ENCODE results near the gene ENTPD2. TPM values are rescaled to one million over a fixed set of nuclear protein-coding genes. Genes with fewer than 3 reads are reported as not detected.

ENTPD2 gene
- total RNA-seq, 1 experiment from 2014 or later = 31.5 TPM

GRCh38 chr9:137083394-137084004 lies 29.6 kb upstream of the ENTPD2 start:
- Mint-ChIP-seq H3K27ac (ENCODE audit: low read depth, unreplicated experiment) (peak overlapping the region; percentile 84), H3K27me3 (ENCODE audit: insufficient read depth, unreplicated experiment) (no peaks in the 10 kb centered on the region), H3K36me3 (ENCODE audit: insufficient read depth, unreplicated experiment) (no peaks in the 10 kb centered on the region), H3K4me1 (ENCODE audit: insufficient read depth, unreplicated experiment) (peaks cover 33% of the 10 kb centered on the region), H3K9me3 (ENCODE audit: unreplicated experiment) (no peaks in the 10 kb centered on the region), H3K4me3 (ENCODE audit: unreplicated experiment) (no peak overlapping the region)
- BruUV-seq (replicated peaks) = no TSS peak
- CTCF ChIA-PET = interaction anchor here (0.6 to 3.8 kb wide), 8 partner anchors 7 to 271 kb away, joined by 3 to 23 read pairs (median 4); partner anchors contain the start of gene ABCA2
- peak; percentile 96 for DNase-seq (ENCODE audit: unreplicated experiment)
- POLR2A ChIA-PET = interaction anchor here (0.6 to 1.9 kb wide), 10 partner anchors 12 to 157 kb away, joined by 3 to 10 read pairs (median 3); partner anchors contain the start of genes NPDC1, SAPCD2 and TUBB4B
- intact Hi-C loops (cut with micrococcal nuclease) = no loop called here
- TF ChIP-seq CTCF (IDR thresholded peaks at IDR 0.05; ENCODE audit: unreplicated experiment) = no peak

- Mint-ChIP-seq H3K27ac (ENCODE audit: low read depth, unreplicated experiment) (peak overlapping the region; percentile 84), H3K4me3 (ENCODE audit: unreplicated experiment) (no peak overlapping the region), H3K27me3 (ENCODE audit: insufficient read depth, unreplicated experiment) (no peaks in the 10 kb centered on the region), H3K4me1 (ENCODE audit: insufficient read depth, unreplicated experiment) (peaks cover 28% of the 10 kb centered on the region), H3K9me3 (ENCODE audit: unreplicated experiment) (no peaks in the 10 kb centered on the region), H3K36me3 (ENCODE audit: insufficient read depth, unreplicated experiment) (no peaks in the 10 kb centered on the region)
- ChIA-PET CTCF (interaction anchor here (0.7 to 3.8 kb wide), 5 partner anchors 16 to 245 kb away, joined by 3 to 23 read pairs (median 5); partner anchors contain the start of gene ABCA2), POLR2A (interaction anchor here (0.6 to 1.9 kb wide), 8 partner anchors 11 to 135 kb away, joined by 3 to 9 read pairs (median 3); partner anchors contain the start of genes NPDC1 and SAPCD2)
- intact Hi-C loops (cut with micrococcal nuclease) = no loop called here
- TF ChIP-seq CTCF (IDR thresholded peaks at IDR 0.05; ENCODE audit: unreplicated experiment) = no peak
- DNase-seq (ENCODE audit: unreplicated experiment) = no peak
- BruUV-seq (replicated peaks) = no TSS peak
These were observed 29.0 kb upstream of the ENTPD2 start for GRCh38 chr9:137082925-137083290.

- BruUV-seq (replicated peaks) = no TSS peak
- ChIA-PET CTCF (interaction anchor here (0.7 to 3.8 kb wide), 5 partner anchors 11 to 244 kb away, joined by 3 to 23 read pairs (median 5); partner anchors contain the start of genes ABCA2 and SAPCD2), POLR2A (interaction anchor here (0.5 to 1.9 kb wide), 3 partner anchors 11 to 14 kb away, joined by 3 to 9 read pairs (median 4); partner anchors contain the start of gene SAPCD2)
- Mint-ChIP-seq H3K4me3 (ENCODE audit: unreplicated experiment) (no peak overlapping the region), H3K27me3 (ENCODE audit: insufficient read depth, unreplicated experiment) (no peaks in the 10 kb centered on the region), H3K27ac (ENCODE audit: low read depth, unreplicated experiment) (no peak overlapping the region), H3K9me3 (ENCODE audit: unreplicated experiment) (no peaks in the 10 kb centered on the region), H3K36me3 (ENCODE audit: insufficient read depth, unreplicated experiment) (no peaks in the 10 kb centered on the region), H3K4me1 (ENCODE audit: insufficient read depth, unreplicated experiment) (peaks cover 23% of the 10 kb centered on the region)
- DNase-seq (ENCODE audit: unreplicated experiment) = no peak
- TF ChIP-seq CTCF (IDR thresholded peaks at IDR 0.05; ENCODE audit: unreplicated experiment) = no peak
- intact Hi-C loops (cut with micrococcal nuclease) = no loop called here
These were observed 28.5 kb upstream of the ENTPD2 start for GRCh38 chr9:137082222-137082924.

Data from MCF 10A (cell line).